HepG2 (cell line): ENCODE results near the gene CCDC88A. TPM values are rescaled to one million over a fixed set of nuclear protein-coding genes. Genes with fewer than 3 reads are reported as not detected.

Source experiments
- EZH2 ChIP-seq: conservative IDR thresholded peaks from 2 replicates; pipeline ENCODE4 v1.6.1; 2012; ENCODE audit warnings: mild to moderate bottlenecking, low read depth, low read length, moderate library complexity
- ISL2 ChIP-seq: sonication (generic); formaldehyde crosslinking; IDR thresholded peaks from 2 replicates; pipeline ENCODE4 v1.5.0; 2020; ENCODE audit warnings: missing genetic modification reagents
- MXD4 ChIP-seq: IDR thresholded peaks from 2 replicates; pipeline ENCODE4 v1.6.1; 2016; ENCODE audit warnings: mild to moderate bottlenecking, missing biosample characterization, missing genetic modification reagents
- PHF20 ChIP-seq: sonication (generic); formaldehyde crosslinking; IDR thresholded peaks from 2 replicates; pipeline ENCODE4 v1.5.0; 2020; ENCODE audit warnings: mild to moderate bottlenecking, missing genetic modification reagents
- RBM22 ChIP-seq: fragments of 200-400 bp; formaldehyde crosslinking; optimal IDR thresholded peaks from 2 replicates; pipeline ENCODE3; 2017; ENCODE audit warnings: mild to moderate bottlenecking, low read length, moderate library complexity
- SMAD3 ChIP-seq: sonication (generic); formaldehyde crosslinking; IDR thresholded peaks from 2 replicates; pipeline ENCODE4 v1.4.0; 2020; ENCODE audit warnings: missing genetic modification reagents
- SNRNP70 ChIP-seq: fragments of 200-400 bp; formaldehyde crosslinking; IDR thresholded peaks from 2 replicates; pipeline ENCODE4 v1.6.1; 2017; ENCODE audit warnings: mild to moderate bottlenecking, low read depth, low read length, moderate library complexity
- TAF15 ChIP-seq: fragments of 200-400 bp; formaldehyde crosslinking; IDR thresholded peaks from one replicate; pipeline ENCODE4 v1.6.1; 2018; ENCODE audit warnings: mild to moderate bottlenecking, low read depth, low read length; ENCODE audit not compliant: poor library complexity, severe bottlenecking
- TGIF2 ChIP-seq: IDR thresholded peaks from 2 replicates; pipeline ENCODE4 v1.6.1; 2016; ENCODE audit warnings: control low read depth, missing compliant biosample characterization
- THAP11 ChIP-seq: IDR thresholded peaks from 2 replicates; pipeline ENCODE4 v1.6.1; 2016; ENCODE audit warnings: missing biosample characterization, missing genetic modification reagents
- ZC3H13 ChIP-seq: sonication (generic); formaldehyde crosslinking; IDR thresholded peaks from 2 replicates; pipeline ENCODE4 v1.8.1; 2023; ENCODE audit warnings: mild to moderate bottlenecking, missing genetic modification reagents, moderate library complexity
- ZKSCAN1 ChIP-seq: fragments of 150-350 bp; IDR thresholded peaks from 2 replicates; pipeline ENCODE4 v1.6.1; 2014; ENCODE audit warnings: low read length
- ZMYM4 ChIP-seq: sonication (generic); formaldehyde crosslinking; IDR thresholded peaks from 2 replicates; pipeline ENCODE4 v1.8.1; 2023; ENCODE audit warnings: mild to moderate bottlenecking, missing genetic modification reagents
- ZNF207 ChIP-seq: fragments of 450-650 bp; IDR thresholded peaks from 2 replicates; pipeline ENCODE4 v1.6.1; 2016; ENCODE audit warnings: antibody characterized with exemption, borderline replicate concordance
- ZNF354B ChIP-seq: sonication (generic); formaldehyde crosslinking; IDR thresholded peaks from 2 replicates; pipeline ENCODE4 v1.8.0; 2022; ENCODE audit warnings: mild to moderate bottlenecking, missing genetic modification reagents
- ZNF746 ChIP-seq: sonication (generic); formaldehyde crosslinking; IDR thresholded peaks from 2 replicates; pipeline ENCODE4 v1.8.0; 2022; ENCODE audit warnings: mild to moderate bottlenecking, missing genetic modification reagents
- polyA plus RNA-seq, 8 experiments: library from polyadenylated mRNA; depleted of rRNA in 3 of 8; stranded (reverse) in 7 of 8; unstranded in 1 of 8; fragments of >200 nt; fragmentation: Illumina TruSeq in 4 of 8; extraction: Trizol in 4 of 8; gene quantifications; 2 replicates each; pipeline versions ENCODE4 v1.2.1 to v1.2.3, GENCODE V29; 2011 to 2016; ENCODE audit warnings: low read depth in 4 of 8, missing spikeins in 1 of 8, mixed read lengths in 1 of 8; ENCODE audit not compliant: insufficient read depth in 1 of 8
- total RNA-seq, 5 experiments: library from RNA; depleted of rRNA; stranded (reverse); fragments of >200 nt; fragmentation: Illumina TruSeq; extraction: Trizol; gene quantifications; 2 replicates each; pipeline ENCODE4 v1.2.3, GENCODE V29; 2016; ENCODE audit warnings: low read depth in 1 of 5
- TF ChIP-seq, protein P1 (sequence below): sonication (generic); formaldehyde crosslinking; IDR thresholded peaks from 2 replicates; pipeline ENCODE4 v1.9.0; 2021; ENCODE audit warnings: missing genetic modification reagents, mild to moderate bottlenecking, borderline replicate concordance
- TF ChIP-seq, protein P2 (sequence below): IDR thresholded peaks from 2 replicates; pipeline ENCODE4 v1.6.1; 2016; ENCODE audit warnings: low read depth, missing genetic modification reagents, missing compliant biosample characterization
- TF ChIP-seq, protein P3 (sequence below): sonication (generic); formaldehyde crosslinking; IDR thresholded peaks from 2 replicates; pipeline ENCODE4 v1.5.0; 2020; ENCODE audit warnings: mild to moderate bottlenecking, missing genetic modification reagents, moderate library complexity

Gene CCDC88A
- total and polyA plus RNA-seq, 2 of the 13 experiments (the other 11 are each of a cell fraction or from before 2014, with no cell fraction given): 43.2 to 84.1 TPM

DNA sequence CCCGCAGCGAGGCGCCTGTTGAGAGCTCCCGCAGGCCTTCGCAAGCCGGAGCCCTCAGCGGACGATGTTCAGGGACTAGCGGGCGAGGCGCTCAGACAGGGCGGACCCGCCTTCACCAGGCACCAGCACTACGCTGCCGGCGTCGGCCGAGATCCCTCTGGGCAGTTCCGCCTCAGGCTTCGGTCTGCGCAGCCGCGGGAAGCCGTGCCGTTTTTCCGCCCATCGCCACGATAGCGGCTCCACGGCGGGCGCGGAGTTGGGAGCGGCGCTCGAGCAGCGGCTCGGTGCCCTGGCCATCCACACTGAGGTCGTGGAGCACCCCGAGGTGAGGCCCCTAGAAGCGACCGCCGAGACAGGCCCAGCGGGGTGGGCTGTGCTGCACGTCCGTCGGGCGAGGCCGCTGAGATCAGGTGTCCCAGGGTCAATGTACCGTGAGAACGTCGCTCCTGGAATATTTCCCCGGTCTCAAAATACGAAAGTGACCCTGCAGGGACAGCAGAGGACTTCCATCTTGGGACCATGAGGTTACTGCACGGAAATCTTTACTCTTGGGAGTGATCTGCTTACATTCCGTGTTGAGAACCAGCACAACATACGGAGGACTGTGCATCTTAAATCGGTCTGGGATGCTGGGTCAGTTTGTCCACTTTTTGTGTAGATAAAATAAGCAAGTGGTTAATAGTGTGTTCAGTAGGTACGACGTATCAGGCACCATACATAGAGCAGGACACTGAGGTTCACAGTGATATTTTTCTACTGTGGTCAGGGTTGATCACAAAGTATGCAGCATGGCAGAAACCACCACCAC, 137.3 kb downstream of the CCDC88A start (continued):
- TF ChIP-seq, protein P1, sequence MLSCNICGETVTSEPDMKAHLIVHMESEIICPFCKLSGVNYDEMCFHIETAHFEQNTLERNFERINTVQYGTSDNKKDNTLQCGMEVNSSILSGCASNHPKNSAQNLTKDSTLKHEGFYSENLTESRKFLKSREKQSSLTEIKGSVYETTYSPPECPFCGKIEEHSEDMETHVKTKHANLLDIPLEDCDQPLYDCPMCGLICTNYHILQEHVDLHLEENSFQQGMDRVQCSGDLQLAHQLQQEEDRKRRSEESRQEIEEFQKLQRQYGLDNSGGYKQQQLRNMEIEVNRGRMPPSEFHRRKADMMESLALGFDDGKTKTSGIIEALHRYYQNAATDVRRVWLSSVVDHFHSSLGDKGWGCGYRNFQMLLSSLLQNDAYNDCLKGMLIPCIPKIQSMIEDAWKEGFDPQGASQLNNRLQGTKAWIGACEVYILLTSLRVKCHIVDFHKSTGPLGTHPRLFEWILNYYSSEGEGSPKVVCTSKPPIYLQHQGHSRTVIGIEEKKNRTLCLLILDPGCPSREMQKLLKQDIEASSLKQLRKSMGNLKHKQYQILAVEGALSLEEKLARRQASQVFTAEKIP (CRISPR knock-in tag): no peak
- TF ChIP-seq PHF20 (CRISPR knock-in tag): peak; percentile 86
- TF ChIP-seq EZH2: no peak
- no peak for TF ChIP-seq SNRNP70
- TF ChIP-seq ZMYM4 (CRISPR knock-in tag): peak; percentile 94
- TF ChIP-seq SMAD3 (CRISPR knock-in tag): peak; percentile 84
- peak; percentile 79 for TF ChIP-seq RBM22
- TF ChIP-seq, protein P2, sequence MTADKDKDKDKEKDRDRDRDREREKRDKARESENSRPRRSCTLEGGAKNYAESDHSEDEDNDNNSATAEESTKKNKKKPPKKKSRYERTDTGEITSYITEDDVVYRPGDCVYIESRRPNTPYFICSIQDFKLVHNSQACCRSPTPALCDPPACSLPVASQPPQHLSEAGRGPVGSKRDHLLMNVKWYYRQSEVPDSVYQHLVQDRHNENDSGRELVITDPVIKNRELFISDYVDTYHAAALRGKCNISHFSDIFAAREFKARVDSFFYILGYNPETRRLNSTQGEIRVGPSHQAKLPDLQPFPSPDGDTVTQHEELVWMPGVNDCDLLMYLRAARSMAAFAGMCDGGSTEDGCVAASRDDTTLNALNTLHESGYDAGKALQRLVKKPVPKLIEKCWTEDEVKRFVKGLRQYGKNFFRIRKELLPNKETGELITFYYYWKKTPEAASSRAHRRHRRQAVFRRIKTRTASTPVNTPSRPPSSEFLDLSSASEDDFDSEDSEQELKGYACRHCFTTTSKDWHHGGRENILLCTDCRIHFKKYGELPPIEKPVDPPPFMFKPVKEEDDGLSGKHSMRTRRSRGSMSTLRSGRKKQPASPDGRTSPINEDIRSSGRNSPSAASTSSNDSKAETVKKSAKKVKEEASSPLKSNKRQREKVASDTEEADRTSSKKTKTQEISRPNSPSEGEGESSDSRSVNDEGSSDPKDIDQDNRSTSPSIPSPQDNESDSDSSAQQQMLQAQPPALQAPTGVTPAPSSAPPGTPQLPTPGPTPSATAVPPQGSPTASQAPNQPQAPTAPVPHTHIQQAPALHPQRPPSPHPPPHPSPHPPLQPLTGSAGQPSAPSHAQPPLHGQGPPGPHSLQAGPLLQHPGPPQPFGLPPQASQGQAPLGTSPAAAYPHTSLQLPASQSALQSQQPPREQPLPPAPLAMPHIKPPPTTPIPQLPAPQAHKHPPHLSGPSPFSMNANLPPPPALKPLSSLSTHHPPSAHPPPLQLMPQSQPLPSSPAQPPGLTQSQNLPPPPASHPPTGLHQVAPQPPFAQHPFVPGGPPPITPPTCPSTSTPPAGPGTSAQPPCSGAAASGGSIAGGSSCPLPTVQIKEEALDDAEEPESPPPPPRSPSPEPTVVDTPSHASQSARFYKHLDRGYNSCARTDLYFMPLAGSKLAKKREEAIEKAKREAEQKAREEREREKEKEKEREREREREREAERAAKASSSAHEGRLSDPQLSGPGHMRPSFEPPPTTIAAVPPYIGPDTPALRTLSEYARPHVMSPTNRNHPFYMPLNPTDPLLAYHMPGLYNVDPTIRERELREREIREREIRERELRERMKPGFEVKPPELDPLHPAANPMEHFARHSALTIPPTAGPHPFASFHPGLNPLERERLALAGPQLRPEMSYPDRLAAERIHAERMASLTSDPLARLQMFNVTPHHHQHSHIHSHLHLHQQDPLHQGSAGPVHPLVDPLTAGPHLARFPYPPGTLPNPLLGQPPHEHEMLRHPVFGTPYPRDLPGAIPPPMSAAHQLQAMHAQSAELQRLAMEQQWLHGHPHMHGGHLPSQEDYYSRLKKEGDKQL (CRISPR knock-in tag): peak; percentile 64
- no peak for TF ChIP-seq ZNF207
- TF ChIP-seq ZKSCAN1: no peak
- peak; percentile 84 for TF ChIP-seq THAP11 (CRISPR knock-in tag)
- TF ChIP-seq ZNF746 (CRISPR knock-in tag): 0 out of 2 replicates have a peak, but pooled peaks have one; percentile 52
- TF ChIP-seq TGIF2 (CRISPR knock-in tag): peak; percentile 43; the same call in 1 of the 2 replicates
- no peak for TF ChIP-seq ZNF354B (CRISPR knock-in tag)
- peak; percentile 81 for TF ChIP-seq MXD4 (CRISPR knock-in tag)
- TF ChIP-seq ZC3H13: peak; percentile 97
- peak; percentile 72 for TF ChIP-seq ISL2 (CRISPR knock-in tag)
- TF ChIP-seq, protein P3, sequence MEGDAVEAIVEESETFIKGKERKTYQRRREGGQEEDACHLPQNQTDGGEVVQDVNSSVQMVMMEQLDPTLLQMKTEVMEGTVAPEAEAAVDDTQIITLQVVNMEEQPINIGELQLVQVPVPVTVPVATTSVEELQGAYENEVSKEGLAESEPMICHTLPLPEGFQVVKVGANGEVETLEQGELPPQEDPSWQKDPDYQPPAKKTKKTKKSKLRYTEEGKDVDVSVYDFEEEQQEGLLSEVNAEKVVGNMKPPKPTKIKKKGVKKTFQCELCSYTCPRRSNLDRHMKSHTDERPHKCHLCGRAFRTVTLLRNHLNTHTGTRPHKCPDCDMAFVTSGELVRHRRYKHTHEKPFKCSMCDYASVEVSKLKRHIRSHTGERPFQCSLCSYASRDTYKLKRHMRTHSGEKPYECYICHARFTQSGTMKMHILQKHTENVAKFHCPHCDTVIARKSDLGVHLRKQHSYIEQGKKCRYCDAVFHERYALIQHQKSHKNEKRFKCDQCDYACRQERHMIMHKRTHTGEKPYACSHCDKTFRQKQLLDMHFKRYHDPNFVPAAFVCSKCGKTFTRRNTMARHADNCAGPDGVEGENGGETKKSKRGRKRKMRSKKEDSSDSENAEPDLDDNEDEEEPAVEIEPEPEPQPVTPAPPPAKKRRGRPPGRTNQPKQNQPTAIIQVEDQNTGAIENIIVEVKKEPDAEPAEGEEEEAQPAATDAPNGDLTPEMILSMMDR: peak; percentile 40
- TF ChIP-seq TAF15: peak; percentile 69
